ENCODE data around the gene NPPC.
A peak's percentile ranks its signal among the peaks of the same experiment; 100 is the strongest.

The NPPC gene

DNA sequence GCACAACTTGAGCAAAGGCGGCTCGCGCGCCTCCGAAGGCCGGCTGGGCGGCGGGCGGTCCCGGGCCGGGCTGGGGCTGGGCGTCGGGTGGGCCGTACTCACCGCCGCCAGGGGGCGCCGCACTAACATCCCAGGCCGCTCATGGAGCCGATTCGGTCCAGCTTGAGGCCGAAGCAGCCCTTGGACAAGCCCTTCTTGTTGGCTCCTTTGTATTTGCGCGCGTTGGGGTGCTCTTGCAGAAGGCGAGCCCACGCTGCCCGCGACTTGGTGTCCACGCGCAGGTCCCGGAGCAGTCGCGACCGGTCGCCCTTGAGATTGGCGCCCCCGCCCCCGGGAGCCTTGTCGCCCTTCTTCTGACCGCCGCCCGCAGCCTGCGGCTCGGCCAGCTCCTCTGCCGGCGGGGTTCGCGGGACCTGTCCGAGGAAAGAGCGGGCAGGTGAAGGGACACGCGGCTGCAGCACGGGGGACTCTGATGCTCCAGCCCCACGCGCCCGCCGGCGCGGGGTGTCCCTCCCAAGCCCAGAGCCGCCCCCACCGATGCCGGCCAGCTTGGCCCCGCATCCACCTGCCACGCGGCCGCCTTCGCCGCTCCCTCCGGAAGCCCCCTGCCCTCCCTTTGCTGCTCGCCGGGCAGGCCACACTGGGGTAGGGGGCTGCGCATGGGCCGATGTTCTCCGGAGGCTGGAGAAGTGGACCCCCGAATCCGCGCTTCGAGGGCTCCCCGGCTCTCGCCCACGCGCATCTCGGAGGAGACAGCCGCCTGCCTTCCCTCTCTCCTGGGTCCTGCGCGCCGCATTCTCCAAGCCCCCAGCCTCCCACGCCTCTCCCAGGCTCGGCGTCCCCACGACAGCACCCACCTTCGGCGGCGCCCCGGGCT is 655 bp downstream of the NPPC start:
- Histone ChIP-seq H4K20me1 (ENCODE audit: low read depth, low read length) (no peaks in the 10 kb centered on the region), H3K9me3 (ENCODE audit: insufficient read depth, low read length) (no peaks in the 10 kb centered on the region), H3K36me3 (ENCODE audit: low read length) (no peaks in the 10 kb centered on the region), H3K9ac (ENCODE audit: low read length) (peak overlapping the region; percentile 25; the same call in 1 of the 2 replicates), H3K27me3 (ENCODE audit: low read length) (no peaks in the 10 kb centered on the region), H3F3A (ENCODE audit: insufficient read depth) (no peaks in the 10 kb centered on the region), H3K9me2 (replicated peaks; ENCODE audit: insufficient read depth, low read length) (no peaks in the 10 kb centered on the region), H3K4me3 (ENCODE audit: insufficient read depth, low read length, poor library complexity, severe bottlenecking) (peak overlapping the region; percentile 50), H3K79me2 (ENCODE audit: insufficient read depth, low read length) (no peaks in the 10 kb centered on the region), H3K27ac (ENCODE audit: low read depth, low read length) (no peak overlapping the region), H3K4me2 (ENCODE audit: low read depth, low read length, poor library complexity, severe bottlenecking) (peak overlapping the region; percentile 67), H2AFZ (ENCODE audit: low read depth, low read length, severe bottlenecking) (peak overlapping the region; percentile 90)
- no peak for TF ChIP-seq EZH2phosphoT487 (conservative IDR thresholded peaks at IDR 0.05; ENCODE audit: low read length)
- TF ChIP-seq, protein P1, sequence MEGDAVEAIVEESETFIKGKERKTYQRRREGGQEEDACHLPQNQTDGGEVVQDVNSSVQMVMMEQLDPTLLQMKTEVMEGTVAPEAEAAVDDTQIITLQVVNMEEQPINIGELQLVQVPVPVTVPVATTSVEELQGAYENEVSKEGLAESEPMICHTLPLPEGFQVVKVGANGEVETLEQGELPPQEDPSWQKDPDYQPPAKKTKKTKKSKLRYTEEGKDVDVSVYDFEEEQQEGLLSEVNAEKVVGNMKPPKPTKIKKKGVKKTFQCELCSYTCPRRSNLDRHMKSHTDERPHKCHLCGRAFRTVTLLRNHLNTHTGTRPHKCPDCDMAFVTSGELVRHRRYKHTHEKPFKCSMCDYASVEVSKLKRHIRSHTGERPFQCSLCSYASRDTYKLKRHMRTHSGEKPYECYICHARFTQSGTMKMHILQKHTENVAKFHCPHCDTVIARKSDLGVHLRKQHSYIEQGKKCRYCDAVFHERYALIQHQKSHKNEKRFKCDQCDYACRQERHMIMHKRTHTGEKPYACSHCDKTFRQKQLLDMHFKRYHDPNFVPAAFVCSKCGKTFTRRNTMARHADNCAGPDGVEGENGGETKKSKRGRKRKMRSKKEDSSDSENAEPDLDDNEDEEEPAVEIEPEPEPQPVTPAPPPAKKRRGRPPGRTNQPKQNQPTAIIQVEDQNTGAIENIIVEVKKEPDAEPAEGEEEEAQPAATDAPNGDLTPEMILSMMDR (IDR thresholded peaks at IDR 0.05; ENCODE audit: insufficient read depth, low read length, poor library complexity, severe bottlenecking) = peak; percentile 74

DNA sequence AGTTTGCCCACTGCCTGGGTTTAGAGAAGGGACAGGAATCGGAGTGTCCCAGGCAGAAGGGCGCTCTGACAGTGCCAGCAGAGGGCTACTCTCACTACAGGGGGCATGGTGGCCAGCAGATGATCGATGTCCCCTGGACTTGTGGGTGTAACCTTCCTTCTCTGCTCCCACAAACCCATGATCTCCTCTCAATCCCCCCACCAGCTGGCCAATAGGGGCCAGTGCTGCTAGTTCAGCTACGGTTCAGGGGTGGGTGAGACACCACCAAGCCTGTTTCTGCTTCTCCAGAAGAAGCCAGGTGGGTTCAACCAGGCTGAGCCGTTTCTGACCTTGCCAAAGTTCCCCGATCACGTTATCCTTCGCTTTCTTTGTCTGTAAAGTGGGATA is 1.3 kb downstream of the NPPC start:
- no peak overlapping the region for H3K4me3 ChIP-seq (ENCODE audit: insufficient read depth, low read length, poor library complexity, severe bottlenecking)
- no peaks in the 10 kb centered on the region for H3K79me2 ChIP-seq (ENCODE audit: insufficient read depth, low read length)
- no peaks in the 10 kb centered on the region for H4K20me1 ChIP-seq (ENCODE audit: low read depth, low read length)
- H3K9ac ChIP-seq (ENCODE audit: low read length) = no peak overlapping the region; the same call in 1 of the 2 replicates
- no peak overlapping the region for H3K27ac ChIP-seq (ENCODE audit: low read depth, low read length)
- TF ChIP-seq EZH2phosphoT487 (conservative IDR thresholded peaks at IDR 0.05; ENCODE audit: low read length) = no peak
- TF ChIP-seq, protein P1 (IDR thresholded peaks at IDR 0.05; ENCODE audit: insufficient read depth, low read length, poor library complexity, severe bottlenecking) = no peak
- no peaks in the 10 kb centered on the region for H3K9me2 ChIP-seq (replicated peaks; ENCODE audit: insufficient read depth, low read length)
- peak overlapping the region; percentile 67 for H3K4me2 ChIP-seq (ENCODE audit: low read depth, low read length, poor library complexity, severe bottlenecking)
- no peak overlapping the region for H2AFZ ChIP-seq (ENCODE audit: low read depth, low read length, severe bottlenecking)
- no peaks in the 10 kb centered on the region for H3F3A ChIP-seq (ENCODE audit: insufficient read depth)
- H3K36me3 ChIP-seq (ENCODE audit: low read length) = no peaks in the 10 kb centered on the region
- no peaks in the 10 kb centered on the region for H3K9me3 ChIP-seq (ENCODE audit: insufficient read depth, low read length)
- no peaks in the 10 kb centered on the region for H3K27me3 ChIP-seq (ENCODE audit: low read length)

DNA sequence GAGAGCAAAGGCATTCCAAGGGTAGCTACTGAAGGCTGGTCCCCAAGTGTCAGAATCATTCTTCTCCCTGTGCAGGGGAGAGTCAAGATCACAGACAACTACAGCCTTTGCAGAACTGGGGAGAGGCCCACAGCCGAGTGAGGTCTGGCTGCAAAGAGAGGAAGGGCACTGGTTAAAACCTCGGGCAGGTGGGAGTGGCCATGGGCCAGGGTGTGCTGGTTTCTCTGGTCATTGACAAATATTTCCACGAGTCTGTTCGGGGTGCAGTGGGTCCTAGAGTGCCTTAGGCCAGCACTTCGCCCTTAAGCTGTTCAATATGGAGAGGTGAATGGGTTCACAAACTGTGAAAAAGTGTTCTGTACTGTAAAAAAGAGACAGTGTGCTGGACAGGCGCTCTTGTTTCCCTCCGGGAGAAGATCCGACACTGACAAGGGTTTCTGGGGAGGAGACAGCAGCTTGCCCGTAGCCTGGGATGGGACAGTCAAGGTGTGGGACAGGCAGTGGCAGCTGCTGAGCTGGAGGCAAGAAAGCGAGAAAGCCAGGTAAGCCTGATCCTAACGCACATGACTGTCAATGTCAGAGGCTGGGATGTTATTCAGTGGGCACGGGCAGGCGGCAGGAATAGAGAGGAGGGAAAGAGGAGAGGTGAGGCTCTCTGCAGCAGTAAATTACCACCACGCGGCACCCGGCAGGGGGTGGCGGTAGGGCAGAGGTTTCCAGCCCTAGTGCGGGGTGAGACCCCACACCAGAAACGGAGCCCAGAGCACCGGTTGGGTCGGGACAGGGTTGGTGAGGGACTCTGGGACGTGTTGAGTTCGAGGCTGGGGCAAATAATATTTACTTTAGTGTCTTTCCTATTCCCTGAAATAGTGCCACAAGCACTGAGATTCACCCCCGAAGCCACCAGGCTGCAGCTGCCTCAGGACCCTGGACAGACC is 2.0 kb downstream of the NPPC start:
- no peaks in the 10 kb centered on the region for H3K79me2 ChIP-seq (ENCODE audit: insufficient read depth, low read length)
- no peaks in the 10 kb centered on the region for H4K20me1 ChIP-seq (ENCODE audit: low read depth, low read length)
- no peaks in the 10 kb centered on the region for H3F3A ChIP-seq (ENCODE audit: insufficient read depth)
- no peak for TF ChIP-seq EZH2phosphoT487 (conservative IDR thresholded peaks at IDR 0.05; ENCODE audit: low read length)
- no peak overlapping the region for H3K27ac ChIP-seq (ENCODE audit: low read depth, low read length)
- H3K36me3 ChIP-seq (ENCODE audit: low read length) = no peaks in the 10 kb centered on the region
- no peak overlapping the region for H2AFZ ChIP-seq (ENCODE audit: low read depth, low read length, severe bottlenecking)
- H3K9me2 ChIP-seq (replicated peaks; ENCODE audit: insufficient read depth, low read length) = no peaks in the 10 kb centered on the region
- H3K4me2 ChIP-seq (ENCODE audit: low read depth, low read length, poor library complexity, severe bottlenecking) = no peak overlapping the region
- no peaks in the 10 kb centered on the region for H3K9me3 ChIP-seq (ENCODE audit: insufficient read depth, low read length)
- no peak overlapping the region for H3K4me3 ChIP-seq (ENCODE audit: insufficient read depth, low read length, poor library complexity, severe bottlenecking)
- no peak overlapping the region for H3K9ac ChIP-seq (ENCODE audit: low read length)
- no peaks in the 10 kb centered on the region for H3K27me3 ChIP-seq (ENCODE audit: low read length)
